Neural crest cell (in vitro differentiated cells): ENCODE data around the gene LMAN2. TPM values are rescaled to one million over a fixed set of nuclear protein-coding genes. Genes with fewer than 3 reads are reported as not detected.
A peak's percentile ranks its signal among the peaks of the same experiment; 100 is the strongest.

ENCODE experiments used
- DNase-seq: peaks from one replicate; pipeline ENCODE4 v3.0.0; 2021; ENCODE audit warnings: low read depth, mixed read lengths, low spot score
- H3K27ac Mint-ChIP-seq: one replicate; pipeline ENCODE4 v1.8.0; 2021; ENCODE audit warnings: mild to moderate bottlenecking, mixed read lengths; ENCODE audit not compliant: unreplicated experiment
- H3K27me3 Mint-ChIP-seq: 2 replicates; pipeline ENCODE4 v1.8.0; 2021; ENCODE audit warnings: low read depth, mild to moderate bottlenecking, mixed read lengths
- H3K36me3 Mint-ChIP-seq: 2 replicates; pipeline ENCODE4 v1.8.0; 2021; ENCODE audit warnings: low read depth, mild to moderate bottlenecking, mixed read lengths
- H3K4me1 Mint-ChIP-seq: 2 replicates; pipeline ENCODE4 v1.8.0; 2021; ENCODE audit warnings: mixed read lengths
- H3K4me3 Mint-ChIP-seq: one replicate; pipeline ENCODE4 v1.8.0; 2021; ENCODE audit warnings: mild to moderate bottlenecking, mixed read lengths
- H3K9me3 Mint-ChIP-seq: 2 replicates; pipeline ENCODE4 v1.8.0; 2021; ENCODE audit warnings: mixed read lengths
- CTCF ChIP-seq: fragments of 200-600 bp; sonication (generic); conservative IDR thresholded peaks from 2 replicates; pipeline ENCODE4 v1.5.0; 2021; ENCODE audit warnings: antibody characterized with exemption, mild to moderate bottlenecking
- total RNA-seq: library from RNA; stranded (reverse); gene quantifications from 2 replicates; pipeline ENCODE4 v1.2.1, GENCODE V29; 2021

LMAN2 gene
- total RNA-seq, 1 donor from 2014 or later, result 80.5 TPM

GRCh38 chr5:177389241-177390169 lies 38.0 kb upstream of the LMAN2 start:
- Mint-ChIP-seq H3K27ac (peak overlapping the region; percentile 72), H3K36me3 (no peaks in the 10 kb centered on the region), H3K4me3 (peak overlapping the region; percentile 0), H3K4me1 (peaks cover 34% of the 10 kb centered on the region), H3K9me3 (no peaks in the 10 kb centered on the region), H3K27me3 (peaks cover 3% of the 10 kb centered on the region)
- DNase-seq, result peak; percentile 23
- TF ChIP-seq CTCF, result no peak

GRCh38 chr5:177388521-177389052 lies 37.1 kb upstream of the LMAN2 start:
- Mint-ChIP-seq H3K36me3 (no peaks in the 10 kb centered on the region), H3K27ac (no peak overlapping the region), H3K4me3 (no peak overlapping the region), H3K27me3 (peaks cover 4% of the 10 kb centered on the region), H3K9me3 (no peaks in the 10 kb centered on the region), H3K4me1 (peaks cover 34% of the 10 kb centered on the region)
- no peak for DNase-seq
- TF ChIP-seq CTCF, result no peak

- no peak for DNase-seq
- TF ChIP-seq CTCF, result no peak
- Mint-ChIP-seq H3K9me3 (no peaks in the 10 kb centered on the region), H3K27ac (no peak overlapping the region), H3K36me3 (no peaks in the 10 kb centered on the region), H3K27me3 (peaks cover 9% of the 10 kb centered on the region), H3K4me1 (peaks cover 31% of the 10 kb centered on the region), H3K4me3 (no peak overlapping the region)
Measured at GRCh38 chr5:177387405-177387804, 35.9 kb upstream of the LMAN2 start.

- H3K36me3 Mint-ChIP-seq, result no peaks in the 10 kb centered on the region
- H3K27ac Mint-ChIP-seq, result no peak overlapping the region
- no peak for TF ChIP-seq CTCF
- H3K4me1 Mint-ChIP-seq, result peaks cover 31% of the 10 kb centered on the region
- no peak for DNase-seq
- peaks cover 9% of the 10 kb centered on the region for H3K27me3 Mint-ChIP-seq
- no peak overlapping the region for H3K4me3 Mint-ChIP-seq
- no peaks in the 10 kb centered on the region for H3K9me3 Mint-ChIP-seq
Measured at GRCh38 chr5:177386542-177386941, 35.1 kb upstream of the LMAN2 start.

GRCh38 chr5:177385720-177386119 lies 34.3 kb upstream of the LMAN2 start:
- TF ChIP-seq CTCF, result no peak
- H3K27ac Mint-ChIP-seq, result no peak overlapping the region
- no peak overlapping the region for H3K4me3 Mint-ChIP-seq
- H3K9me3 Mint-ChIP-seq, result no peaks in the 10 kb centered on the region
- H3K27me3 Mint-ChIP-seq, result peaks cover 9% of the 10 kb centered on the region
- no peak for DNase-seq
- peaks cover 30% of the 10 kb centered on the region for H3K4me1 Mint-ChIP-seq
- H3K36me3 Mint-ChIP-seq, result no peaks in the 10 kb centered on the region
